Stimulated activated CD8-positive, alpha-beta memory T cell treated with anti-CD3 and anti-CD28 coated beads, Interleukin-4, amount 100 ng/mL, for 4 hours (primary cell): Measurements from ENCODE around the gene CEP112.
"Not testable (repeated sequence)": the region's sequence is repeated elsewhere in the genome, so short reads cannot be mapped to it uniquely, and the experiment has no call there.

Experiments used
- DNase-seq, 2 donors: peaks; one replicate each; pipeline ENCODE4 v3.0.0-alpha.2; 2020; ENCODE audit warnings: low read depth in 2 of 2, low spot score in 1 of 2

Gene CEP112

DNA sequence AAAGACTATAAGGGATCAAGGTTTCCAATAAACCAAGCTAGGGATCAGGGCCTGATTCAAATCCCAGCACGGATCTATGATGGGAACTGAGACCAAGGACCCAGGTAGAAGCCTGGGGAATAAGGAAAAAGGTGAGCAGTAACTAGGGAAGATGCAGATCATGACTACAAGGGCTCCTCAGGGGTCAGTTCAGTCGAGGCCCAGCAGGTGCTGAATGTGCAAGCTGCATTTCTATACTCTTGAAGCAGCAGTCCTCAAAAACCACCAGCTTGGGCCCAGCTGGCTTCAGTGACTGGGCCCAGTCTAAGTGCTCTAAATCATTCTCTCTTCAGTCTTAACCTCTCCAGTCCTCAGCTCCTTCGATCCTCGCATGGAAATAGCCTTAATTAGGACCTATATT lies 401.7 kb downstream of the CEP112 start:
- no peak for DNase-seq

DNA sequence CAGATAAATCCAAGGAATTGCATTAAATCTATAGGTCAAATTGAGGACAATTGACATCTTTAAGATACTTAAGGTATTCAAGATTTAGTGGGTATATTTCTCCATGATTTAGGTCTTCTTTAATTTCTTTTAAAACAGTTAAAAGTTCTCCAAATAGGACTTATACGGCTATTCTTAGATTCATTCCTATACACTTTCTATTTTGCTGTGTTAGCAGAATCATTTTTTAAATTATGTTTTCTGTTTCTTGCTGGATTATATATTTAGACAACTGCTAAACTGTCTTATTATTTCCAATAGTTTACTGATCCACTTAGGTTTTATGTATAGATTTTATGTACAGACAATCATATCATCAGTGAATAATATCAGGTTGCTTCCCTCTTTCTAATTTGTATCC lies 404.4 kb downstream of the CEP112 start:
- no peak for DNase-seq

DNA sequence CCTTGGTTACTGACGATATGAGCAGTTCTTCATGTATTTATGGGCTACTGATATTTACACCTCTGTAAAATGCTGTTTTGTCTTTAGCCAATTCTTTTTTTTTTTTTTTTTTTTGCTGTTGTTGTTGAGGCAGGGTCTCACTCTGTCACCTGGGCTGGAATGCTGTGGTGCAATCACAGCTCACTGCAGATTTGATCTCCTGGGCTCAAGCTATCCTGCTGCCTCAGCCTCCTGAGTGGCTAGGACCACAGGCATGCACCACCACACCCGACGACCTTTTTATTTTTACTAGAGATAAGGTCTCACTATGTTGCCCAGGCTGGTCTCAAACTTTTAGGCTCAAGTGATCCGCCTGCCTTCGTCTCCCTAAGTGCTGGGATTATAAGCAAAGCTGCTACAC lies 405.5 kb downstream of the CEP112 start:
- DNase-seq, result no peak

DNA sequence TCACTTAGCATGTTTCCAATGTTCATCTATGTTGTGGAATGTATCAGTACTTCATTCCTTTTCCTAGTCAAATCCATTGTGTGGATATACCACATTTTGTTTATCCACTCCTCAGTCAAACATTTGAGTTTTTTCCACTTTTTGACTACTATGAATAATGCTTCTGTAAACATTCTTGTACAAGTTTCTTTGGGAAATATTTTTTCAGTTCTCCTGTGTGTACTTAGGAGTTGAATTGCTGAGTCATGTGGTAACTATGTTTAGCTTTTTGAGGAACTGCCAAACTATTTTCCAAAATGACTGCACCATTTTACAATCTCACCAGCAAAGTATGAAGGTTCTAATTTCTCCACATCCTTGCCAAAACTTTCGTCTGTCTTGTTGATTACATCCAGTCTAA lies 406.8 kb downstream of the CEP112 start:
- no peak for DNase-seq

DNA sequence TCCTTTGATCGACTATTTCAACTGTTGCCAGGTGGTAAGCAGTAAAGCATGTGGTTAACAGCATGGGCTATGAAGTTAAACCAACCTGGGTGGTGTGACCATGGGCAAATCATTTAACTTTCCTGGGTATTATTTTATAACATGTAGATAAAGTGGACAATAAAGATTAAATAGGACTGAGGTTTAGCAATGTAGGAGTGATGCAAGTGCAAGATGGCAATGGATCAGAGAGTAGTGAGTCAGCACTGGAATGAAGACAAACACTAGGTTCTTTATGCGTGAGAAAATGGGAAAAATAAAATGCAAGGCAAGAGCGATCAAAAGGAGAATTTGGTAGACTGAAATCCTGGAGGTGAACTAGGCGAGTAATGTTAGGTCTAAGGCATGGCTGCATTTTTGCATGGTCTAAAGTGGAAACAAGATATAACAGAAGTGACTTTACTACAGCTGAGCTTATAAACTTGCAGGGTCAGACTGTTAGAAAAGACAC lies 408.0 kb downstream of the CEP112 start:
- no peak for DNase-seq

DNA sequence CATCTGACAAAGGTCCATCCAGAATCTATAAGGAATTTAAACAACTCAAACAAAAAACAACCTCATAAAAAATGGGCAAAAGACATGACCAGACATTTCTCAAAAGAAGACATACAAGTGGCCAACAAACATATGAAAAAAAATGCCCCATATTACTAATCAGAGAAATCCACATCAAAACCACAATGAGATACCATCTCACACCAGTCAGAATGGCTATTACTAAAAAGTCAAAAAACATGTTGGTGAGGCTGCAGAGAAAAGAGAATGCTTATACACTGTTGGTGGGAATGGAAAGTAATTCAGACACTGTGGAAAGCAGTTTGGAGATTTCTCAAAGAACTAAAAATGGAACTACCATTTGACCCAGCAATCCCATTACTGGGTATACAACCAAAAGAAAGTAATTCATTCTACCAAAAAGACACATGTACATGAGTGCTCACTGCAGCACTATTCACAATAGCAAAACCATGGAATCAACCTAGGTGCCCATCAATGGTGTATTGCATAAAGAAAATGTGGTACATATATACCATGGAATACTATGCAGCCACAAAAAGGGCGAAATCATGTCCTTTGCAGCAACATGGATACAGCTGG lies 409.7 kb downstream of the CEP112 start:
- not testable (repeated sequence) for DNase-seq

- DNase-seq, result no peak
These were observed 411.8 kb downstream of the CEP112 start for GRCh38 chr17:65780111-65780510.

- DNase-seq, result no peak
These were observed 415.0 kb downstream of the CEP112 start for GRCh38 chr17:65776890-65777289.

GRCh38 chr17:65774787-65775186 lies 417.1 kb downstream of the CEP112 start:
- no peak for DNase-seq

- no peak for DNase-seq
These were observed 418.9 kb downstream of the CEP112 start for GRCh38 chr17:65772989-65773388.

DNA sequence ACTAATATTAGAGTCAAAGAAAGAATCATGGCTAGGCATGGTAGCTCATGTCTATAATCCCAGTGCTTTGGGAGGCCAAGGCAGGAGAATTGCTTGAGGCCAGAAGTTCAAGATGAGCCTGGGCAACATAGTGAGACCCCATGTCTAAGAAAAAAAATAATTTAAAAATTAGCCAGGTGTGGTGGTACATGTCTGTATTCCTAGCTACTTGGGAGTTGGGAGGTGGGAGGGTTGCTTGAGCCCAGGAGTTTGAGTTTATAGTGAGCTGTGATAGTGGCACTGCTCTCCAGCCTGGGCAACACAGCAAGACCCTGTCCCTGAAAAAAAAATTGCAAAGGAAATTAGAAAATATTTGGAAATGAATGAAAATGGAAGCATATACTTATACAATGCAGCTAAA lies 420.2 kb downstream of the CEP112 start:
- DNase-seq, result no peak

DNA sequence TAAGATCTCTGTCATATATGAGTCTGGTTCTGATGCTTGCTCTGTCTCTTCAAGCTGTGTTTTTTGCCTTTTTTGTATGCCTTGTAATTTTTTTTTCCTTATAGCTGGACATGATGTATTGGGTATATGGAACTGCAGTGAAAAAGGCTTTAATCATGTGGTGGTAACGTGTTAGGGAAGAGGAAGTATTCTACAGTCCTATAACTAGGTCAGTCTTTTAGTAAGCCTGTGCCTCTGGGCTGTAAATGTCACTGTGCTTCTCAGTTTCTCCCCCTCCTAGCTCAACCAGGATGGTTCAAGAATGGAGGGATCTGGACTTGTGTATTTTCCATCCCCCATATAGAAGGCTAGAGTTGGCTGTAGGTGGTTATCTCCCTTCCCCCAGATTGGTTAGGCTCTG lies 428.1 kb downstream of the CEP112 start:
- DNase-seq, result no peak

- DNase-seq, result no peak
These were observed 429.0 kb downstream of the CEP112 start for GRCh38 chr17:65762973-65763372.

- no peak for DNase-seq
These were observed 432.4 kb downstream of the CEP112 start for GRCh38 chr17:65759532-65759931.

- no peak for DNase-seq
These were observed 435.2 kb downstream of the CEP112 start for GRCh38 chr17:65756760-65757159.

GRCh38 chr17:65755799-65756198 lies 436.1 kb downstream of the CEP112 start:
- DNase-seq, result no peak

DNA sequence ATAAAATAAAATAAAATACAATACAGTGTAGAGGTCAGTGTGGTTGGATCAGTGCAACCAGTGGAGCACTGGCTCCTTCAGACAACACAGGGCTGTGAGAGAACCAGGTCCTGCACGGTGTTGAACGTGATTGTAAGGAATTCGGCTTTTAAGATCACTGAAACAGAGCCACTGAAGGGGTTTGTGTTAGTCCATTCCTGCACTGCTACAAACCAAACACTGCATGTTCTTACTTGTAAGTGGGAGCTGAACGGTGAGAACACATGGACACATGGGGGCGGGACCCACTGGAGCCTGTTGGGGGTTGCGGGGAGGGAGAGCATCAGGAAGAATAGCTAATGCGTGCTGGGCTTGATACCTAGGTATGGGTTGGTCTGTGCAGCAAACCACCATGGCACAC lies 437.3 kb downstream of the CEP112 start:
- DNase-seq, result no peak

DNA sequence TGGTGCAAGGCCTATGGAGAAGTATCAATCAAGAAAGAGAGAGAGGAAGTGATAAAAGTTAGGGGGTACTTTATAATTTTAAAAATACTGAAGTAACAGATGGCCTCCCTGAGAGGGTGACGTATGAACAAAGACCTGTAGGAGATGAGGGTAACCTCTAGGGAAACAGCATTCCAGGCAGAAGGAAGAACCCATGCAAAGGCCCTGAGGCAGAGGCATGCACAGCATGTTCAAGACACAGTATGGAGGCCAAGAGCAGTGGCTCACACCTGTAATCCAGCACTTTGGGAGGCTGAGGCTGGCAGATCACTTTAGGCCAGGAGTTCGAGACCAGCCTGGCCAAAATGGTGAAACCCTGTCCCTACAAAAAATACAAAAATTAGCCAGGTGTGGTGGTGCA lies 437.9 kb downstream of the CEP112 start:
- DNase-seq, result no peak

DNA sequence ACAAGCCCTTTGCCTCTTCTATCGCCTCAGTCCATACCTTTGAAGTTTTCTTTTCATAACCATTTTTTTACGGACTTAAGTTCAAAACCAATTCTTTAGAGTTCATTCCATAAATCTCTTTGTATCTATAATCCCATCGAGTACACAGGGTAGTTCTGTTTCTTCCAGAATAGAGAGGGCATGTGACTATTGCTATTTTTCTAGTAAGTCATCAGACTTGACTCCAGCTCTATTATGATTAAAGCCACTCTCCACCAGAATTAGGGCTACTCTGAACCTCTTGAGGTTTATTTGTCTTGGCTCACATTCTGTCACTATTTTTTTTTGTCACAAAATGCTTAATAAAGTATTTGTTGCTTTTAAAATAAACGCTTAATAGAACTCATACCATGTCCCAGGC lies 438.6 kb downstream of the CEP112 start:
- no peak for DNase-seq

DNA sequence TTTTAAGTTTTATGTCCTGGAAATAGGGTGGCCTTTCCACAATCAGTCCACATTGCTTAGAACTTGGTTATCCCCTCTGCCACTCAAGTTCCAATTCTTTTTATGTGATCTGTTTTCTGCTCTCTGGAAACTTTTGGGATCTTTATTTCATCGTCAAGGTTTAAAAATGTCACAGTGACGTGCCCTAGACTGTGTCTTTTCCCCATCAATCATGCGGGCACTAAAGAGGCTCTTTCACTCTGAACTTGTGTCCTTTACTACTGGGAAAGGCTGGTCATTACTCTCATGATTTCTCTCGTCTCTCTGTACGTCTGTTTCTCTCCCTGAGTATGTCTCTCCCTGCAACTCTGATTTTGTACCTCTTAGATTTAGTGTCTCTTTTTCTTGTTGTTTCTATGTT lies 440.7 kb downstream of the CEP112 start:
- no peak for DNase-seq

GRCh38 chr17:65750631-65751115 lies 441.3 kb downstream of the CEP112 start:
- DNase-seq, result peak; percentile 1 to 2

DNA sequence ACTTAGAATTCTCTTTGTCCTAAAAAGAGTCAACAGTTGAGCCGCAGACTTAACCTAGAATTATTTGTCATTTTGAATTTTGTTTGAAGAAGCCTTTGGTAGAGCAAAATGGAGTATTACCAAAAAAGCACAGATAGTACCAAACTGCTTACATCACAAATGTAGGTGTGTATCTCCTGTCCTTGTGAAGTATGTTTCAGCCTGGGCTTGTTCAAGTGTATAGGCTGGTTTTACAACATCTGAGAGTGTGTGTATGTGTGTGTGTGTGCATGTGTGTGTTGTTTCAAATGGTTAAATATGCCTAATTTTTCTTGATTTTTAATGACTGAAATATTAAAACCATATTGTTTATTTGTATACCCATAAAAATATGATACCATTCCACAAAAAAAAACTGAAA lies 441.8 kb downstream of the CEP112 start:
- DNase-seq, result no peak

DNA sequence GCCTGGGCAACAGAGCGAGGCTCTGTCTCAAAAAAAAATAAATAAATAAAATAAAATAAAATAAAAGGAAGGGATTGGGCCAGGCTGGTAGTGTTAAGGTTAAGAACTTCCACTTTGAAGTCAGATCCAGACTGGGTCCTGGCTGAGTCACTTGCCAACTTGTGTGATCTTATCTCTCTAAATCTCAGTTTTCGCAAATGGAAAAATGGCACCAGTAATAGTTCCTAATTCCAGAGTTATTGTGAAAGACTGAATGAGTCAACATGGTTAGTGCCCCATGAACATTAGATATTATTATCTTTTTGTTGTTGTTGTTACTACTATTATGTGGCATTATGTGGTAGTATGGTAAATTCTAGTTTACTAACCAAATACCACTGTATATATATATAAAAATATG lies 442.5 kb downstream of the CEP112 start:
- no peak for DNase-seq
